ENCODE measurements around the gene SLC8A2.

- TF ChIP-seq CTCF (IDR thresholded peaks at IDR 0.05 in 2 of 3, conservative IDR thresholded peaks at IDR 0.05 in 1 of 3; ENCODE audit: control insufficient read depth in 2 of 3, extremely low read depth in 1 of 3, insufficient read depth in 1 of 3, low read depth in 3 of 3, low read length in 3 of 3) (no peak), NR2C2 (IDR thresholded peaks at IDR 0.05; ENCODE audit: borderline replicate concordance, control insufficient read depth, insufficient read length, low read depth) (no peak), POLR2AphosphoS5 (IDR thresholded peaks at IDR 0.05; ENCODE audit: low read length) (no peak), HDAC6 (IDR thresholded peaks at IDR 0.05; ENCODE audit: unreplicated experiment) (no peak), NFIC (IDR thresholded peaks at IDR 0.05; ENCODE audit: low read depth, low read length) (no peak), ZSCAN29 (IDR thresholded peaks at IDR 0.05) (no peak), MTA2 (IDR thresholded peaks at IDR 0.05; ENCODE audit: low read depth) (peak; percentile 30; the same call in 1 of the 2 replicates), CHD1 (IDR thresholded peaks at IDR 0.05; ENCODE audit: low read depth, low read length) (no peak), ESRRA (IDR thresholded peaks at IDR 0.05; ENCODE audit: low read length) (no peak)
Measured at GRCh38 chr19:47435196-47435595, 36.5 kb downstream of the SLC8A2 start.
